ENCODE results near the gene LEFTY1. TPM values are rescaled to one million over a fixed set of nuclear protein-coding genes. Genes with fewer than 3 reads are reported as not detected.

The LEFTY1 gene
- total and polyA plus RNA-seq, 9 of the 15 experiments (the other 6 are each of a cell fraction or from before 2014, with no cell fraction given) = 0.07 to 0.24 (median 0.17) TPM; not detected in 5

- TF ChIP-seq SAP30 (IDR thresholded peaks at IDR 0.05; ENCODE audit: borderline replicate concordance, insufficient read depth, low read depth, low read length, poor library complexity, severe bottlenecking) (no peak), MECOM (CRISPR knock-in tag; IDR thresholded peaks at IDR 0.05) (no peak), COPS2 (conservative IDR thresholded peaks at IDR 0.05) (no peak), TBP (optimal IDR thresholded peaks at IDR 0.05; ENCODE audit: low read depth, low read length) (peak; percentile 31), ZNF444 (CRISPR knock-in tag; IDR thresholded peaks at IDR 0.05) (no peak), SP2 (IDR thresholded peaks at IDR 0.05; ENCODE audit: extremely low read depth, low read depth, low read length, poor library complexity, severe bottlenecking) (no peak), SAFB (IDR thresholded peaks at IDR 0.05; ENCODE audit: borderline replicate concordance, low read depth, low read length) (no peak), ELF4 (CRISPR knock-in tag; IDR thresholded peaks at IDR 0.05) (no peak), HOXB6 (CRISPR knock-in tag; IDR thresholded peaks at IDR 0.05; ENCODE audit: borderline replicate concordance) (no peak), ZNF347 (CRISPR knock-in tag; IDR thresholded peaks at IDR 0.05; ENCODE audit: low read depth) (no peak), RAD21 (CRISPR knock-in tag; conservative IDR thresholded peaks at IDR 0.05 in 1 of 2, IDR thresholded peaks at IDR 0.05 in 1 of 2) (no peak), ZNF143 (CRISPR knock-in tag; IDR thresholded peaks at IDR 0.05) (no peak), RNF219 (CRISPR knock-in tag; IDR thresholded peaks at IDR 0.05) (no peak), FOXA3 (CRISPR knock-in tag; conservative IDR thresholded peaks at IDR 0.05 in 1 of 2, IDR thresholded peaks at IDR 0.05 in 1 of 2) (0 out of 4 replicates have a peak, but pooled peaks of 1 of the 2 experiments have one; percentile 3), PKNOX1 (IDR thresholded peaks at IDR 0.05) (no peak), ERF (CRISPR knock-in tag; IDR thresholded peaks at IDR 0.05) (0 out of 2 replicates have a peak, but pooled peaks have one; percentile 18), VEZF1 (CRISPR knock-in tag; IDR thresholded peaks at IDR 0.05) (peak; percentile 71), ZFP91 (CRISPR knock-in tag; IDR thresholded peaks at IDR 0.05) (0 out of 2 replicates have a peak, but pooled peaks have one; percentile 8), OTX1 (CRISPR knock-in tag; IDR thresholded peaks at IDR 0.05) (0 out of 2 replicates have a peak, but pooled peaks have one; percentile 27), RAD51 (IDR thresholded peaks at IDR 0.05; ENCODE audit: borderline replicate concordance, low read depth) (no peak)
Observed at GRCh38 chr1:225881081-225881958, 7.6 kb downstream of the LEFTY1 start (continued).

Measured in K562 (cell line).